ENCODE results near the gene NHSL1.

The NHSL1 gene

DNA sequence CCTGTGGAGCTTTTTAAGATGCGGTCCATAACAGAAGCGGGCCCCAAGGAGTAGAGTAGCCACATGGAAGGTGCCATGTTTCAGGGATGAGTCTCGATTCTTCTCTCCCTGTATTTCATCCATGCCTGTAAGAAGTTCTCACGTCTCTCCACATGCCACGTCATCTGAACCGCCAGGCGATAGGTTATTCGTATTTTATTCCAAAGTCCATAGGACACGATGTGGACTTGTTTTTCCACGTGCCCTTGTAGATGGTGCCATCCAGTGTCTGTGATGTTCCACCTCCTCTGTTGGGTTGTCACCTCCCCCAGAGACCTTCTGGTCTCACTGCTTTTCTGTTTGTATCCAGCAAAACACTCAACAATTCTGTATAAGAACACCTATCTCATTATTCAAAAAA, 77.7 kb downstream of the NHSL1 start:
- no peak overlapping the region for H3K4me3 ChIP-seq (ENCODE audit: low read length)
- TF ChIP-seq, protein P1, sequence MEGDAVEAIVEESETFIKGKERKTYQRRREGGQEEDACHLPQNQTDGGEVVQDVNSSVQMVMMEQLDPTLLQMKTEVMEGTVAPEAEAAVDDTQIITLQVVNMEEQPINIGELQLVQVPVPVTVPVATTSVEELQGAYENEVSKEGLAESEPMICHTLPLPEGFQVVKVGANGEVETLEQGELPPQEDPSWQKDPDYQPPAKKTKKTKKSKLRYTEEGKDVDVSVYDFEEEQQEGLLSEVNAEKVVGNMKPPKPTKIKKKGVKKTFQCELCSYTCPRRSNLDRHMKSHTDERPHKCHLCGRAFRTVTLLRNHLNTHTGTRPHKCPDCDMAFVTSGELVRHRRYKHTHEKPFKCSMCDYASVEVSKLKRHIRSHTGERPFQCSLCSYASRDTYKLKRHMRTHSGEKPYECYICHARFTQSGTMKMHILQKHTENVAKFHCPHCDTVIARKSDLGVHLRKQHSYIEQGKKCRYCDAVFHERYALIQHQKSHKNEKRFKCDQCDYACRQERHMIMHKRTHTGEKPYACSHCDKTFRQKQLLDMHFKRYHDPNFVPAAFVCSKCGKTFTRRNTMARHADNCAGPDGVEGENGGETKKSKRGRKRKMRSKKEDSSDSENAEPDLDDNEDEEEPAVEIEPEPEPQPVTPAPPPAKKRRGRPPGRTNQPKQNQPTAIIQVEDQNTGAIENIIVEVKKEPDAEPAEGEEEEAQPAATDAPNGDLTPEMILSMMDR (conservative IDR thresholded peaks at IDR 0.05; ENCODE audit: low read length): no peak
- DNase-seq (ENCODE audit: low read depth): no peak

DNA sequence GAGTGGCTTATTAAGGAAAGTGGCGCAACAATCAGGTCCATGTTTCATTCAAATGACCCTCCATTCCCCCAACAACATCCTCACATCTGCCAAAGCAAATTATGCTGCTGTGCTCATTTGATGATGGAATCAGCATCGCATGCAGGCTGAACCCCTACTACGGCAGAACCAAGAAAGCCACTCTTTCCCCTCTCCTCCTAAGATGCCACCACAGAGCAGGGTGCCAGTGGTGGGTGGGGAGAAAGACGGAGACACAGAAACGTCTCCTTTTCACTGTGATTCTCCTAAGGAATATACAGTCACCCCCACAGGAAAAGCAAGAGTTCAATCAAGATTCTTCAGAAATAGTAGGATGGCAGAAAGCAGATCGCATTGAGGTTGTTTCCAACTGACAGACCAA, 78.2 kb downstream of the NHSL1 start:
- no peak for DNase-seq (ENCODE audit: low read depth)
- H3K4me3 ChIP-seq (ENCODE audit: low read length): no peak overlapping the region
- TF ChIP-seq, protein P1 (conservative IDR thresholded peaks at IDR 0.05; ENCODE audit: low read length): no peak

GRCh38 chr6:138420356-138420755, 78.9 kb downstream of the NHSL1 start:
- H3K4me3 ChIP-seq (ENCODE audit: low read length): no peak overlapping the region
- no peak for DNase-seq (ENCODE audit: low read depth)
- TF ChIP-seq, protein P1 (conservative IDR thresholded peaks at IDR 0.05; ENCODE audit: low read length): no peak

DNA sequence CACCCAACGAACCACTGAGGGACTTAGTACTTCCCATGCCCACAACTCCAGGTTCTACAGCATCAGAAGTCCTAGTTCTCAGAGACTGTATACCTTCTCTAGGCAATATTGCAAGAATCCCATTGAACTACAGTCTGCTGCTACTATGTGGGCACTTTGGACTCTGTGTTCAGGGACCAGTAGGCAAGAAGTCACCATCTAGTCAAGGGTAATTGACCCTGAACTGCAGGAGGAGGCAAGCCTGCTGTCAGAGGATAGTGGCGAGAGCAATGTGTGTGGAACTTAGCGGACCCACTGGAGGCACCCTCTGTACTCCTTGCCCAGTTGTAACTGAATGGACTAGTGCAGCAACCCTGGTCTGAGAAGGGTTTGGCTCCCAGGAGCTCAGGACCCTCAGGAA, 79.5 kb downstream of the NHSL1 start:
- H3K4me3 ChIP-seq (ENCODE audit: low read length): no peak overlapping the region
- TF ChIP-seq, protein P1 (conservative IDR thresholded peaks at IDR 0.05; ENCODE audit: low read length): no peak
- DNase-seq (ENCODE audit: low read depth): no peak

DNA sequence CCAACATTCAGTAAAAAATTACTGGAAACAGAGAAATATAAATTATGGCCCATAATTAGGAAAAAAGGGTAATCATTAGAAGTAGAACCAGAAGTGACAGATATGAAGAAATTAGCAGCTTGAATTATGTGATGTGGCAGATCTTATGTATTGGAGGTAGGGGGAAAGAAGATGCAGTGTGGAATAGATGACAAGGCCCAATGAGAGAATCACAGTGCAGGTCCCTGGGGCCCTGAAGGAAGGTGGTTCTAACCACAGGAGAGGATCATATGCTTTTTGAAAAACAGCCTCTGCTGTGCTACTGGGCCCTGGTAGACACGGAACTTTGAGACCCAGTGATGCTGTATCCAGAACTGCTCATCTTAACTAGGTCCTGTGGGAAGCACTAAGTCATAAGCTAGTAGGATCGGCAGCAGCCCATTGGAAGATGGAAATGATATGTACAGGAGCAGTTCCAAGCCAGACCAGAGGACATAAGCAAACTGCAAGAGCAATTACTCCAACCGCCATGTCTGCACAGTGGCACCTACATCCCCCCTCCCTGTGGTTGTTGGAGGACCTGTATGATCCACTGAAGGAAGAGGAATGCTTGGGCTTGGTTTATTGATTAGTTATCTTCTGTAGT, 81.1 kb downstream of the NHSL1 start:
- TF ChIP-seq, protein P1 (conservative IDR thresholded peaks at IDR 0.05; ENCODE audit: low read length): no peak
- no peak for DNase-seq (ENCODE audit: low read depth)
- no peak overlapping the region for H3K4me3 ChIP-seq (ENCODE audit: low read length)

GRCh38 chr6:138417493-138418117, 81.7 kb downstream of the NHSL1 start:
- TF ChIP-seq, protein P1 (conservative IDR thresholded peaks at IDR 0.05; ENCODE audit: low read length): no peak
- DNase-seq (ENCODE audit: low read depth): no peak
- no peak overlapping the region for H3K4me3 ChIP-seq (ENCODE audit: low read length)

- TF ChIP-seq, protein P1 (conservative IDR thresholded peaks at IDR 0.05; ENCODE audit: low read length): no peak
- DNase-seq (ENCODE audit: low read depth): no peak
These were observed 83.1 kb downstream of the NHSL1 start for GRCh38 chr6:138416206-138416605.

More at GRCh38 chr6:138416206-138416605, 83.1 kb downstream of the NHSL1 start:
- no peak overlapping the region for H3K4me3 ChIP-seq (ENCODE audit: low read length)

All from AG10803 (cell line).